BLaER1 (cell line): Measurements from ENCODE around the gene HPX.

Experiments used
- H3K27ac ChIP-seq: shearing (Covaris generic); formaldehyde crosslinking; 2 replicates; pipeline ENCODE4 v1.8.1; 2022
- H3K27me3 ChIP-seq: shearing (Covaris generic); formaldehyde crosslinking; 2 replicates; pipeline ENCODE4 v1.8.1; 2022
- H3K36me3 ChIP-seq: shearing (Covaris generic); formaldehyde crosslinking; 2 replicates; pipeline ENCODE4 v1.8.1; 2022
- H3K4me1 ChIP-seq: shearing (Covaris generic); formaldehyde crosslinking; 2 replicates; pipeline ENCODE4 v1.8.1; 2022
- H3K4me2 ChIP-seq: shearing (Covaris generic); formaldehyde crosslinking; 2 replicates; pipeline ENCODE4 v1.8.1; 2022
- H3K4me3 ChIP-seq: shearing (Covaris generic); formaldehyde crosslinking; 2 replicates; pipeline ENCODE4 v1.8.1; 2022
- H3K9ac ChIP-seq: shearing (Covaris generic); formaldehyde crosslinking; 2 replicates; pipeline ENCODE4 v1.8.1; 2022
- H3K9me3 ChIP-seq: shearing (Covaris generic); formaldehyde crosslinking; 2 replicates; pipeline ENCODE4 v1.8.1; 2022
- H4K20me1 ChIP-seq: shearing (Covaris generic); formaldehyde crosslinking; 2 replicates; pipeline ENCODE4 v1.8.1; 2022
- Cebpa-rat ChIP-seq: shearing (Covaris generic); IDR thresholded peaks from 2 replicates; pipeline ENCODE4 v1.8.1; 2022

The HPX gene

DNA sequence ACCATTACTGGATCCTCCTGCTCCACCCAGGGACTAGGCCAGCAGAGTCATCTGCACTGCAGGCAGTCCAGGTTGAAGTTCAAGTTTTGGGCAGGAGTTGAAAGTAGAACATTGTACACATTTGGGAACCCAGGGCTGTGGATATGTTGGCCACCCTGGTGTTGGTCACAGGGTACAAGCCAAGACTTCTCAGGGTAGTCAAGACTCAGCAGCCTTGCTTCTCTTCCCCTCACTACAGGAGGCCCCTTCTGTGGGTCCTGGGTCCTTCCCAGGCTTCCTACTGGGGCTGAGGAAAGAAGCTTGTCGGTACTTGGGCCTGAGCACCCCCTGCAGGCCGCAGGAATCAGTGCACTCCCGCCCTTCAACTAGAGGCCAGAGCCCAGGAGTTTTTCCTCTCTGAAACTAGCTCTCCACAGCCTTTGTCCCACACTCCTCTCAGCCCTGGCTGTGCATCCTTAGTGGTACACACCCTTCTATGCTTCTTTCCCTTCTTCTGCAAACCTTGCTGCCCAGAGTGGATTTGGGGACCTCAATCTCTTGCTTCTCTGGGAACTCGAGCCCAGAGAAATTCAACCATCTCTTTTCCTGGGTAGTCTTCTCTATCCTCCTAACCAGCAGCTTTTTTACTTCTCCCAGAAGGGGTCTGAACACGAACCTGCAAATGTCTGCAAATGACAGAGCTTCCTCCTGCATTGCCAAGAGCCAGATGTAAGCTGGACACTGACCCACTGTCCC lies 2.6 kb upstream of the HPX start:
- Histone ChIP-seq H3K9me3 (no peaks in the 10 kb centered on the region), H3K27ac (no peak overlapping the region), H3K36me3 (no peaks in the 10 kb centered on the region), H3K4me3 (no peak overlapping the region), H4K20me1 (no peaks in the 10 kb centered on the region), H3K27me3 (no peaks in the 10 kb centered on the region), H3K4me1 (peaks cover under 1% of the 10 kb centered on the region; the same call in 1 of the 2 replicates), H3K4me2 (no peak overlapping the region), H3K9ac (no peak overlapping the region)
- no peak for TF ChIP-seq Cebpa-rat

GRCh38 chr11:6442441-6442840 lies 1.7 kb upstream of the HPX start:
- no peak for TF ChIP-seq Cebpa-rat
- no peaks in the 10 kb centered on the region for H3K9me3 ChIP-seq
- no peaks in the 10 kb centered on the region for H3K36me3 ChIP-seq
- no peak overlapping the region for H3K9ac ChIP-seq
- no peak overlapping the region for H3K27ac ChIP-seq
- H3K4me3 ChIP-seq, result no peak overlapping the region
- H3K4me1 ChIP-seq, result peaks cover 10% of the 10 kb centered on the region
- H3K27me3 ChIP-seq, result no peaks in the 10 kb centered on the region
- no peak overlapping the region for H3K4me2 ChIP-seq
- H4K20me1 ChIP-seq, result no peaks in the 10 kb centered on the region

DNA sequence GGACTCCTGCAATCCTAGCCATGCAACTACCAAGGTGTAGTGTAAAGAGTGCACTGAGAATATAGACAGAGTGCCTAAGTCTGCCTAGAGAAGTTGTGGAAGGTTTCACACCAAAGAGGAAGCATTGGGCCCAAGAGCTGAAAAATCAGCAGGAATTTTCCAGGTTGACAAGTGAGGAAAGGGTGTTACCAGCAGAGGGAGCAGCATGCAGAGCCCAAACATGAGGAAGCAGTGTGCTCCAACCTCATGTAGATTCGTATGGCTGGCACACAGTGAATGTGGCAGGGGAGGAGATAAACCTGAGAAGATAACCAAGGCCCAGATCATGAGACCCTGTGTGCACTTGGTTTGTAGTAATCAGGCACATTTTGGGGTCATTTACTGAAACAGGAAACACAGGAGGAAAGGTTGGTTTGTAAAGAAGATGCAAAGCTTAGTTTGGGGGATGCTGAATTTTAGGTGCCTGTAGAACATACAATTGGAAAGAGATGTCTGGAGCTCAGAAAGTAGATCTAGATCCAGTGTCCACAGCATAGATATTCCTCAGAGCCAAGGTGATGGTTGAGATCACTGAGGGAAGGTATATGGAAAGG lies 1.7 kb downstream of the HPX start:
- no peaks in the 10 kb centered on the region; the same call in 1 of the 2 replicates for H3K9me3 ChIP-seq
- H3K4me2 ChIP-seq, result no peak overlapping the region
- no peak for TF ChIP-seq Cebpa-rat

DNA sequence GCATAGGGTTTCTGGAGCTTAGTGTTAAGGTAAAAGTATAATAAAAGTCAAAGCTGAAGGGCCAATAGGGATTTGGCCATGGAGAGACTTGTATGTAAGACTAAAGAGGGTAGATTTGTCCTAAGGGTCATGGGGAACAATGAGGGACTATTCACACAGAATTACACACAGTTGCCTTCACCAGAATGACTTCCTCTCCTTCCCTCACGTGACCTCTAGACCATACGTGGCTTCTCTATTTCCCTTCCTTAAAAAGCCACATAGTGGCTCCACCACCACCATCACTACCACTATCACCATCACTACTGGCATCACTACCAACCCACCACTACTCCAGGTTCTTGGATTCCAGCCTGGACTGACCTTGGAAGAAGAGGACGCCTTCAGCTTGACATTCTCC lies 2.8 kb downstream of the HPX start:
- H3K27me3 ChIP-seq, result no peaks in the 10 kb centered on the region
- H3K4me2 ChIP-seq, result peak overlapping the region; percentile 23
- H4K20me1 ChIP-seq, result no peaks in the 10 kb centered on the region
- H3K9me3 ChIP-seq, result no peaks in the 10 kb centered on the region; the same call in 1 of the 2 replicates
- H3K9ac ChIP-seq, result no peak overlapping the region
- H3K4me1 ChIP-seq, result peaks cover 54% of the 10 kb centered on the region
- no peaks in the 10 kb centered on the region for H3K36me3 ChIP-seq
- no peak overlapping the region for H3K4me3 ChIP-seq
- no peak overlapping the region for H3K27ac ChIP-seq
- no peak for TF ChIP-seq Cebpa-rat

More for the DNA sequence above, 1.7 kb downstream of the HPX start:
- Histone ChIP-seq H4K20me1 (no peaks in the 10 kb centered on the region), H3K9ac (no peak overlapping the region), H3K4me3 (no peak overlapping the region), H3K4me1 (peaks cover 43% of the 10 kb centered on the region), H3K27me3 (no peaks in the 10 kb centered on the region), H3K36me3 (no peaks in the 10 kb centered on the region), H3K27ac (no peak overlapping the region)

DNA sequence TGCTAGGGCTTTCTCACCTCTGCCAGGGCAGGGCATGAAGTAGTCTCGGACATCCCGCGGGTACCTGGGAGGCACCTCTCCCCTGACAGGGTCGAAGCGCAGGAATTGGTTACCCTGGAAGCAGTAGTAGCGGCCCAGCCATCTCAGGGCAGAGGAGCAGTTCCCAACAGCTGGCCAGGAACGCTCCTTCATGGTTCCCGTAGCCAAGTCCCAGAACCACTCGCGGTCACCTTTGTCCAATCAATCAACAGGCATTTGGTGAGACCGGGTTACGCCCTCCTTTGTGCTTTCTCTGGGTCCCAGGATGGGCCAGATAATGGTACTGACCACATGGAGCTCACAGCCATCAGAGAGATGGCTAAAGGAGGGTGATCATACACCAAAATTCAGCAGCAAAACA lies 3.4 kb downstream of the HPX start:
- no peak overlapping the region for H3K9ac ChIP-seq
- peak overlapping the region; percentile 23; the same call in 1 of the 2 replicates for H3K4me2 ChIP-seq
- H4K20me1 ChIP-seq, result no peaks in the 10 kb centered on the region
- H3K36me3 ChIP-seq, result no peaks in the 10 kb centered on the region
- H3K4me1 ChIP-seq, result peaks cover 57% of the 10 kb centered on the region
- H3K9me3 ChIP-seq, result no peaks in the 10 kb centered on the region; the same call in 1 of the 2 replicates
- H3K27me3 ChIP-seq, result no peaks in the 10 kb centered on the region
- H3K4me3 ChIP-seq, result no peak overlapping the region
- TF ChIP-seq Cebpa-rat, result no peak
- no peak overlapping the region for H3K27ac ChIP-seq

DNA sequence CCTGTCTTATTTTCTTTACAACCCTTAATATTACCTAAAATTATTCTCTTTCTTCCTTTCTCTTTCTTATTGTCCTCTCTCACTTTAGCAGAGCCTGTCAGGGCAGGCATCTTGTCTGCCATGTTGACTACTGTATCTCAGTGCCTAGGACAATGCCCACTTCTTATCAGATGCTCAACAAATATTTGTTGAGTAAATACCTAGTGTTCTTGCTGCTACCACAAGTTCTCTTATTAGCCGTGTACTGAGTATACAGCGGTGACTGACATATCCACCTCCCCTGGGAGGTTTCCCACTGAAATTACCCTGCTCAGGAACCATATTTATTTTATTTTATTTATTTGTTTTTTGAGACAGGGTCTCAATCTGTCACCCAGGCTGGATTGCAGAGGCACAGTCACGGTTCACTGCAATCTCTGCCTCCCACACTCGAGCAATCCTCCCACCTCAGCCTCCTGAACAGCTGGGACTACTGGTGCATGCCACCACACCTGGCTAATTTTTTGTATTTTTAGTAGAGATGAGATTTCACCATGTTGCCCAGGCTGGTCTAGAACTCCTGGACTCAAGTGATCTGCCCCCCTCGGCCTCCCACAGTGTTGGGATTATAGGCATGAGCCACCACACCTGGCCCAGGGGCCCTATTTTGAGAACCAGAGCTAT lies 6.7 kb downstream of the HPX start:
- TF ChIP-seq Cebpa-rat, result no peak

GRCh38 chr11:6431861-6432260 lies 8.9 kb downstream of the HPX start:
- peaks cover 42% of the 10 kb centered on the region for H3K4me1 ChIP-seq

More for the DNA sequence above, 6.7 kb downstream of the HPX start:
- H3K27ac ChIP-seq, result peak overlapping the region; percentile 25; the same call in 1 of the 2 replicates
- no peak overlapping the region for H3K9ac ChIP-seq
- H3K4me1 ChIP-seq, result peaks cover 57% of the 10 kb centered on the region
- H3K27me3 ChIP-seq, result no peaks in the 10 kb centered on the region
- H3K9me3 ChIP-seq, result no peaks in the 10 kb centered on the region; the same call in 1 of the 2 replicates
- H3K4me2 ChIP-seq, result peak overlapping the region; percentile 59
- H4K20me1 ChIP-seq, result no peaks in the 10 kb centered on the region
- no peaks in the 10 kb centered on the region for H3K36me3 ChIP-seq
- H3K4me3 ChIP-seq, result no peak overlapping the region

GRCh38 chr11:6427516-6427915 lies 13.3 kb downstream of the HPX start:
- no peaks in the 10 kb centered on the region for H3K4me1 ChIP-seq
- no peak overlapping the region for H3K9ac ChIP-seq
- H3K27ac ChIP-seq, result no peak overlapping the region
- H3K4me2 ChIP-seq, result no peak overlapping the region
- no peaks in the 10 kb centered on the region for H3K36me3 ChIP-seq
- H3K27me3 ChIP-seq, result no peaks in the 10 kb centered on the region
- H4K20me1 ChIP-seq, result no peaks in the 10 kb centered on the region
- no peak for TF ChIP-seq Cebpa-rat
- H3K9me3 ChIP-seq, result no peaks in the 10 kb centered on the region
- H3K4me3 ChIP-seq, result no peak overlapping the region

More at GRCh38 chr11:6431861-6432260, 8.9 kb downstream of the HPX start:
- H3K9me3 ChIP-seq, result no peaks in the 10 kb centered on the region; the same call in 1 of the 2 replicates
- no peak overlapping the region for H3K27ac ChIP-seq
- H3K36me3 ChIP-seq, result no peaks in the 10 kb centered on the region
- no peaks in the 10 kb centered on the region for H4K20me1 ChIP-seq
- H3K27me3 ChIP-seq, result no peaks in the 10 kb centered on the region
- no peak overlapping the region for H3K4me3 ChIP-seq
- no peak for TF ChIP-seq Cebpa-rat
- no peak overlapping the region for H3K4me2 ChIP-seq
- H3K9ac ChIP-seq, result no peak overlapping the region

- no peak overlapping the region for H3K4me3 ChIP-seq
- H3K27me3 ChIP-seq, result peaks cover 9% of the 10 kb centered on the region; the same call in 1 of the 2 replicates
- 0 out of 2 replicates have a peak, but pooled peaks cover 7% of the 10 kb centered on the region for H4K20me1 ChIP-seq
- no peaks in the 10 kb centered on the region for H3K36me3 ChIP-seq
- no peak overlapping the region for H3K9ac ChIP-seq
- H3K4me1 ChIP-seq, result peaks cover 13% of the 10 kb centered on the region
- H3K4me2 ChIP-seq, result no peak overlapping the region
- no peaks in the 10 kb centered on the region for H3K9me3 ChIP-seq
- H3K27ac ChIP-seq, result no peak overlapping the region
- no peak for TF ChIP-seq Cebpa-rat
Measured at GRCh38 chr11:6420677-6421076, 20.1 kb downstream of the HPX start.
